Esophagus squamous epithelium (tissue), 4 donors: ENCODE measurements around the gene MAP7D1.

Source experiments
- POLR2A ChIP-seq, 4 donors: fragments of 450-650 bp; IDR thresholded peaks; one replicate each; pipeline ENCODE4 v1.6.1; 2017; ENCODE audit warnings: antibody characterized with exemption in 4 of 4, mild to moderate bottlenecking in 4 of 4, moderate library complexity in 3 of 4
- TF ChIP-seq, protein P1 (sequence below), 6 experiments: fragments of 450-650 bp in 4 of 6; fragments of 200-600 bp in 2 of 6; sonication (generic) in 2 of 6; IDR thresholded peaks; one replicate each; pipeline ENCODE4 v1.5.1; 2016 to 2019; ENCODE audit warnings: antibody characterized with exemption in 6 of 6, mild to moderate bottlenecking in 4 of 6, moderate library complexity in 4 of 6

DNA sequence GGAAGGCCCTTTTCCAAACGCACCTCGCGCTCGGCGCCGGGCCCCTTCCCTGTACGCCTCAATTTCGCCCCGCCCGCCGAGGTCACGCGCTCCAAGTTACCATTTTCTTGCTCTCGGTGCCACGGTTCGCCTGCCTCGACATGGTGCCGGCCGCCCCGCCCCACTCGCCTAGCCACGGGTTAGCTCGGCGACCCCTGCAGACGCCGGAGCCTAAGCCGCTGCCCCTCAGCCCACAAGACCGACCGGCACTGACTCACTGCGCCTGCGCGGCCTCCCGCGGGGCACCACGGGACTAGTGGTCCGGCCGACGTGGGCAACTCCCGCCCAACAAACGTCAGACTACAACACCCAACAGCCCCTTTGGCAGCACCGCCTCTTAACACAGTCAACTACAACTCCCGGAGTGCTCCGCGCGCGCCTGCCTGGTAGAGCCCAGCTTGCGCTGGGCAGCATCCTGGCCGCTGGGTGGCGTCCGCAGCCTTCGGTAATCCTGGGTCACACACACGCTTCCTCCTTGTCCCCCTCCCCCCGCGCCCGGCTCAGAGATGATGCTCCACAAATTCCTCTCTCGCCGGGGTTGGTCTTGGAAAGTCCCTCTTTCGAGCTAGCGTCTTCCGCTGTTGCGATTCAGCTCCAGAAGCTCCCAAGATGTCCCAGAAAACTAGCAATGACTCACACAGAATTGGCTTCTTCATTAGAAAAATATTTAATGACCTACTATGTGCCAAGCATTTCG is 6.6 kb upstream of the MAP7D1 start, which contains the start of gene TRAPPC3:
- TF ChIP-seq, protein P1, sequence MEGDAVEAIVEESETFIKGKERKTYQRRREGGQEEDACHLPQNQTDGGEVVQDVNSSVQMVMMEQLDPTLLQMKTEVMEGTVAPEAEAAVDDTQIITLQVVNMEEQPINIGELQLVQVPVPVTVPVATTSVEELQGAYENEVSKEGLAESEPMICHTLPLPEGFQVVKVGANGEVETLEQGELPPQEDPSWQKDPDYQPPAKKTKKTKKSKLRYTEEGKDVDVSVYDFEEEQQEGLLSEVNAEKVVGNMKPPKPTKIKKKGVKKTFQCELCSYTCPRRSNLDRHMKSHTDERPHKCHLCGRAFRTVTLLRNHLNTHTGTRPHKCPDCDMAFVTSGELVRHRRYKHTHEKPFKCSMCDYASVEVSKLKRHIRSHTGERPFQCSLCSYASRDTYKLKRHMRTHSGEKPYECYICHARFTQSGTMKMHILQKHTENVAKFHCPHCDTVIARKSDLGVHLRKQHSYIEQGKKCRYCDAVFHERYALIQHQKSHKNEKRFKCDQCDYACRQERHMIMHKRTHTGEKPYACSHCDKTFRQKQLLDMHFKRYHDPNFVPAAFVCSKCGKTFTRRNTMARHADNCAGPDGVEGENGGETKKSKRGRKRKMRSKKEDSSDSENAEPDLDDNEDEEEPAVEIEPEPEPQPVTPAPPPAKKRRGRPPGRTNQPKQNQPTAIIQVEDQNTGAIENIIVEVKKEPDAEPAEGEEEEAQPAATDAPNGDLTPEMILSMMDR (IDR thresholded peaks at IDR 0.05), result peak; percentile 83 to 99 (median 98)
- peak in 3 of 4 donors; percentile 71 to 92 (median 89) for TF ChIP-seq POLR2A (IDR thresholded peaks at IDR 0.05)
